NOMO-1 (cell line): Measurements from ENCODE around the gene ACAA2.

ENCODE experiments used
- DNase-seq, 2 experiments: peaks; one replicate each; lab custom pipeline; 2025; ENCODE audit not compliant: unreplicated experiment in 2 of 2; lab: John Stamatoyannopoulos, UW

Gene ACAA2

DNA sequence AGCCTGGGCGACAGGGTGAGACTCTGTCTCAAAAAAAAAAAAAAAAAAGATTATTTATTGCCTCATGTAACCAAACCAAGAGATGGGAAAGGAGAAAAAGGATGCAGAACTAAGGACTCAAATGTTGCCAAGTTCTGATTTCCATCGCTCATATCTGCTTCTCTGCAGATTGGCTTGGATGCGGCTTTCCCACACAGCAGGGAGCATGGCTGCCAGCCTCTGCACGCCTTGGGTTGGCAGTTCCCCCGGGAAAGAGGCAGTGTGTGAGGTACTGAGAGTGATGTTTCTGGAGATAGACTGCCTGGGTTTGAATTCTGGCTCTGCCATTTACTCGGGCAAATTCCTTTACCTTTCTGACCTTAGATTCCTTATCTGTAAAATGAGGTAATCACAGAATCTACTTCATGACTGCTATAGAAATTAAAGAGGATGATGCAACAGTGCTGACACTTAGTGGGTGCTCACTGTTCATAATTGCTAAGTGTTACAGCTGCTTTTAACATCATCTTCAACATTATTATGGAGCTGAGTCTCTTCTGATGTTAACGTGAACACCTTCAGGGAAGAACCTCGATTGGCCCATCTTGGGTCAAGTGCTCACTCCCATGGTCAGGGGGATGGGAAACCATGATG is 68.8 kb downstream of the ACAA2 start:
- DNase-seq: no peak

DNA sequence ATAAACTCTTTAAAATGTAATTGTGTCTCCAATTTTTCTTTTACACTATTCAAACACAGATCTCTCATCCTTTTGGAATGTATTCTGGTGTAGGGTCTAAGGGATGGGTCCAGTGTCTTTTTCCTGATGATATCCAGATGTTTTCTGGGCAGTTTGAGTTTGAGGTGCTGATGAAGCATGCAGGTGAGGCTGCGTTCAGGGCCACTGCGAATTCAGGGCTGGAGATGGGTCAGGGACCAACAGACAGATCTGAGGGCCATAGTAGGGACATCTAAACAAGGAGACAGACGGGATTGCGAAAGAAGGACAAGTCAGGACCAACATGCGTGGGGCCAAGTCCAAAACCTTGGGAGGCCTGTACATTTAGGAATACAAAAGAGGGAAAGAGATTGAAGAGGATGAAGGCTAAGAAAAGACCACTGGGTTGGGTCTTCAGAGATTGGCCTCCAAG is 70.2 kb downstream of the ACAA2 start:
- no peak for DNase-seq

DNA sequence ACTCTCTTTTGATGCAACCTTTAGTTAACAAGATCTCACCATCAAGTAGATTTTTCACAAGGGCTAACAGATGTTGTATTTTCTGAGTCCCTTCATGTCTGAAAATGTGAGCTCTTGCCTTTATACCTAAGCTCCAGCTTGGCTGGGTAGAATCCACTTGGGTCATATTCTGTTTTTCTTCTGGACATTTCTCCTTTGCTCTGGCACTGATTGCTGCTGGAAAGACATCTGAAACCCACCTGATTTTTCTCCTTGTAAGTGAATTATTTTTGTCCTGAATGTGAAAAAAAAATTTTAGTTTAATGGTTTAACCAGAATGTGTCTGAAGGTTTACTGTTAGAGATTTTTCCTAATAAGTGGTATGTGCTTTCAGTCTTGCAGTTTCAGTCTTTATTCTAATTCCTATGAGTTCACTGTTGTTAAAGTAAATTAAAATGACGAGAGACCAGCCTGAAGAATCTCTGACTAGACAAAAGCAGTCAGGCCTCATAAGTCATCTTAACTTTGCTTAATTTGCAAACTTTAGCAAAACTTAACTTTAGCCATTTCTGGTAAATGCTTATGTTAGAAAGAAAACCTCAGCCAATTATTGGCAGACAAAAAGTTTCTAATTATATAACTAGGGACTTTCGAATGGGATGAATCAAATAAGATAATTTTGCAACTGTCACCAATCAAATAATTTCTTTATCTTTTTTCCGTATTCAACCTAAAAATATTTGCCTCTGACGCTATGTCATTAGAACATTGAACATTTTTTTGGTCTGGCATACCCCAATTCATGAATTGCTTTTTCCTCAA is 70.8 kb downstream of the ACAA2 start:
- no peak for DNase-seq

DNA sequence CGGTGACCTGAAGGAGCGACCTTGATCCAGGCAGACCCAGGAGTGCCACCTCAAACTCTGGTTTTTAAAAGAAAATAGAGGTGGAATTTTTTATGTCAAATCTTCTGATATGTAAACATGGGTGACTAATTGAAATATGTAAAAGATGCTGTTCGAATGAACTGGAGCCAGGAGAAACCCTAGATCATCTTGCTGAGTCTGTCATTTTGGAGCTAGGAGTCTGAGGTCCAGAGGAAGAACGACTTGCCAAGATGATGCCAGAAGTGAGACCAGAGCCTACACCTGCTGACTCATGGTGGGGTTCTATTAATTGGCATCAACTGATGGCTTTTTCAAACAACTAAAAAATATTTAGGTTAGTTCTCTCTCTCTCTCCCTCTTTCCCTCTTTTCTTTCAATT is 74.1 kb downstream of the ACAA2 start:
- DNase-seq: no peak

DNA sequence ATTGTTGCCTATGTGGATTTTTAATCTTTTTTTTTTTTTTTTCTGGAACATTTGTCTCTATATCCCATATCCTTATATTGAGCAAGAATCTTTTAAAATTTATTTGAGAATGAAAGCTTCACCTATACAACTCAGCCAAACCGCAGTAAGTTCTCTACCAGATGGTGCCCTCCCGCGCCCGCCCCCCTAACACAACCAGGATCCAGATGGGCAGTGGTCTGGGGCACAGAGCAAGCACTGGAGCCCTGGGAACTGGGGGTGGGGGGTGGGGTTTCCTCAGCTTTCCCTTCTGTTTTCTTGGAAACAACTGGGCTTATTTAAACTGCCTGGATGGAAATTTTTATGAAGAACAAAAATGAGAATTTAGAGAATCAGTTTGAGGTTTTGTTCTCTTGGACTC is 74.6 kb downstream of the ACAA2 start:
- DNase-seq: no peak

DNA sequence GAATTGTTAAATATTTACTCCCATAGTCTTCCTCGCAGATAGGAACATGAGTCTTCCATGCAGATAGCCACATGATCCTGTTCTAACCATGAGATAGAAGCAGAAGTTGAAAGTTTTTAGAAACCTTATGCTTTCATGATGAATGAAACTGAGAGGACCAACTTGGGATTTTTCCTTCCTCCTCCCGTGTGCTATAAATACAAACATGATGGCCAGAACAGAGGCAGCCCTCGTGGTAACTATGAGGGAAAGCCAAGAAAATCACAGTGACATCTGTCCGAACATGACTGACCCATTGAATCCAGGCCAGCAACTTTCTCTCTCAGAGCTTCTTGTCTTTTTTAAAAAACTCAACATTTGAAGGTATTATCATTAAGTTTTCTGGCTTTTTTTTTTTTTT is 78.5 kb downstream of the ACAA2 start:
- DNase-seq: no peak

DNA sequence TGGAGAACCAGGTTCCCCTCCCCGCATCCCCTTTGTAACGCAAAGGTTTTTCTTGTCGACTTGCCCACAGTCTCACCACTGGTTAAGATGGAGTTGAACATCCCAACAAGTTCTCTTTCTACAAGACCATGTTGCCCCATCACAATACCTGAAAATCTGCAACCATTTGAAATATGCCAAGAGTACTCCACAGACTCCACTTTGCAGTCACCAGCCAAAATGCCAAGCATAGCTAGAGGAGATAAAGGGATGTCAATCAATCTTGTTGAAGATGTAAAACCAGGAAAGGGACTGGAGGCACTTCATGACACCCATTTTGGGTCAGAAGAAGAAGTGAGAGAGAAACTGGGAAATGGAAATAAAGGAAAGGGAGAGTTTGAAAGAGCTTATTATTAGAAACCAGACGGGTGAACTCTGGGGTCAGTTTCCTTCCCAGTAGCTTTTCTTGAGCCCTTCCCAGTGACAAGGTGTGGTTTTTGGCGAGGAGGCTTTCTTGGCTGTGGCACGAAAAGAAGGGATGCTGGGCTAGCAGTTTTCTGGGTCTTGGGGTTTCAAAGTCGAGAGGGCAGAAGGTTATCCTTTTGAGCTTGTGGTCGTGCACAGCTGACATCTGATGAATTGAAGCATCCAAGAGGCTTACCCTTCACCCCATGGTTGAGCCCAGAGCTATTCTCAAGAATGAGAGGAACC is 79.3 kb downstream of the ACAA2 start:
- peak in 1 of 2 experiments; percentile 1 for DNase-seq

DNA sequence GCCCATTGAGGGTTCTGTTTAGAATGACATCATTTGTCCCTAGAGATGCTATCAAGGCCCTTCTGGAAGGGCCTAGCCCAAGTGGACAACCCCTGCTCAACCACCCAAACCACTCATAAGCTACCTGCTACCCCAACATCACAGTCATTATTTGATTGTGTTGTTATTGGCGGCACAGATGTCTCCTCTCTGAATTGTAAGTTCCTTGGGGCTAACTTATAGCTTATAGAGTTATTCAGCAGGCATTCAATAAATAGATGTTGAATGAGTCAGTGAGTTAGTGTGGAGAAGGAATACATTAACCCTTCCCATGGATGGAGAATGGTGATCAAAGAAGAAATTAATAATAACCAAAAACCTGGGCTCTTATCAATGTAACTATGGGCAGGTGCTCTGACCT is 80.0 kb downstream of the ACAA2 start:
- DNase-seq: no peak
